ENCODE results near the gene MMP25. TPM values are rescaled to one million over a fixed set of nuclear protein-coding genes. Genes with fewer than 3 reads are reported as not detected.
A peak's percentile ranks its signal among the peaks of the same experiment; 100 is the strongest.

MMP25 gene
- total RNA-seq, 1 donor from 2014 or later = 0.13 TPM

DNA sequence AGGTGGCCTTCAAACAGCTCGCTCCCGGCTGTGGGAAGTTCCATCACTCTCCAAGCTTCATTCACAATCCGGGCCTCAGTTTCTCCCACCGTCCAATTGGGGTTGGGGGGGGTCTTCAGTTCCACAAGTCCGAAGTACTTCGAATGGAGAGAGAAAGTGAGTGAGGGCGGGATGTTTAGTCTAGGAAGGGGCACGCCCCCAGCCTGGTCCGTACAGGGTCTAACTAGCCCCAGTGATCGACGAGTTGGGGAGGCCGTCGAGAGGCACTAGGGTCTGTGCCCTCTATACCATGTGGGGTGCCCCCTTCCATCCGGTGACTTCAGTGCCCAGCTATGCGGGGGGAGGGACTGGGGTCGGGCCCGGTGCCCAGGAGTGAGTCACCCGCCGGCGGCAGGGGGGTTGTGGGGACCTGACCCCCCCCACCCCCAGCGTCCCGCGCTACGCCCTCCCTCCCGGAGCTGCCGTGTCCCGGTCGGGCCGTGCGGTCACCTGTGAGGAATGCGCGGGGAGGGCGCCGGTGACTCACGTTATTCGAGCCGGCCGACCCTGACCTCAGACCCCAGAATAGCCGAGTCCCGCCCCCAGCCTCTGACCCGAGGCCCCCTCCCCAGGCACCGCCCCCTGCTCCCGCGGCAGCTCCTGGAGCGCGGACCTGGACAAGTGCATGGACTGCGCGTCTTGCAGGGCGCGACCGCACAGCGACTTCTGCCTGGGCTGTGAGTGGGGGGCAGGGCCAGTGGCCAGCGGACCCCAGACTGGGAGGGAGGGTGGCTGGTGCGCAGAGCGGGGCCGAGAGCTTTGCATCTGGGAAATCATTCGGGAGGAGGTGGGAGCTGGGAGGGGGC lies 25.5 kb upstream of the MMP25 start:
- Mint-ChIP-seq H3K27ac (peak overlapping the region; percentile 99), H3K4me3 (peak overlapping the region; percentile 92), H3K36me3 (ENCODE audit: low read depth) (peaks cover 5% of the 10 kb centered on the region), H3K27me3 (peaks cover 6% of the 10 kb centered on the region), H3K9me3 (no peaks in the 10 kb centered on the region), H3K4me1 (peaks cover 49% of the 10 kb centered on the region)
- ChIA-PET POLR2A (interaction anchor here (0.6 to 3.9 kb wide), 10 partner anchors 7 to 1354 kb away, joined by 3 to 40 read pairs (median 5); partner anchors contain the start of genes FLYWCH2 and ZNF213), CTCF (interaction anchor here (1.1 to 2.4 kb wide), 4 partner anchors 8 to 37 kb away, joined by 3 to 12 read pairs (median 10); no protein-coding TSS in a partner anchor)
- DNase-seq (peak; percentile 38), ATAC-seq (ENCODE audit: low read depth) (no peak)
- intact Hi-C loops (cut with micrococcal nuclease) = loop anchor here (1.0 to 5.0 kb wide), 7 partner anchors 17 to 114 kb away; partner anchors contain the start of genes PAQR4 and ZSCAN10
- TF ChIP-seq, protein P1, sequence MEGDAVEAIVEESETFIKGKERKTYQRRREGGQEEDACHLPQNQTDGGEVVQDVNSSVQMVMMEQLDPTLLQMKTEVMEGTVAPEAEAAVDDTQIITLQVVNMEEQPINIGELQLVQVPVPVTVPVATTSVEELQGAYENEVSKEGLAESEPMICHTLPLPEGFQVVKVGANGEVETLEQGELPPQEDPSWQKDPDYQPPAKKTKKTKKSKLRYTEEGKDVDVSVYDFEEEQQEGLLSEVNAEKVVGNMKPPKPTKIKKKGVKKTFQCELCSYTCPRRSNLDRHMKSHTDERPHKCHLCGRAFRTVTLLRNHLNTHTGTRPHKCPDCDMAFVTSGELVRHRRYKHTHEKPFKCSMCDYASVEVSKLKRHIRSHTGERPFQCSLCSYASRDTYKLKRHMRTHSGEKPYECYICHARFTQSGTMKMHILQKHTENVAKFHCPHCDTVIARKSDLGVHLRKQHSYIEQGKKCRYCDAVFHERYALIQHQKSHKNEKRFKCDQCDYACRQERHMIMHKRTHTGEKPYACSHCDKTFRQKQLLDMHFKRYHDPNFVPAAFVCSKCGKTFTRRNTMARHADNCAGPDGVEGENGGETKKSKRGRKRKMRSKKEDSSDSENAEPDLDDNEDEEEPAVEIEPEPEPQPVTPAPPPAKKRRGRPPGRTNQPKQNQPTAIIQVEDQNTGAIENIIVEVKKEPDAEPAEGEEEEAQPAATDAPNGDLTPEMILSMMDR (IDR thresholded peaks at IDR 0.05) = no peak

DNA sequence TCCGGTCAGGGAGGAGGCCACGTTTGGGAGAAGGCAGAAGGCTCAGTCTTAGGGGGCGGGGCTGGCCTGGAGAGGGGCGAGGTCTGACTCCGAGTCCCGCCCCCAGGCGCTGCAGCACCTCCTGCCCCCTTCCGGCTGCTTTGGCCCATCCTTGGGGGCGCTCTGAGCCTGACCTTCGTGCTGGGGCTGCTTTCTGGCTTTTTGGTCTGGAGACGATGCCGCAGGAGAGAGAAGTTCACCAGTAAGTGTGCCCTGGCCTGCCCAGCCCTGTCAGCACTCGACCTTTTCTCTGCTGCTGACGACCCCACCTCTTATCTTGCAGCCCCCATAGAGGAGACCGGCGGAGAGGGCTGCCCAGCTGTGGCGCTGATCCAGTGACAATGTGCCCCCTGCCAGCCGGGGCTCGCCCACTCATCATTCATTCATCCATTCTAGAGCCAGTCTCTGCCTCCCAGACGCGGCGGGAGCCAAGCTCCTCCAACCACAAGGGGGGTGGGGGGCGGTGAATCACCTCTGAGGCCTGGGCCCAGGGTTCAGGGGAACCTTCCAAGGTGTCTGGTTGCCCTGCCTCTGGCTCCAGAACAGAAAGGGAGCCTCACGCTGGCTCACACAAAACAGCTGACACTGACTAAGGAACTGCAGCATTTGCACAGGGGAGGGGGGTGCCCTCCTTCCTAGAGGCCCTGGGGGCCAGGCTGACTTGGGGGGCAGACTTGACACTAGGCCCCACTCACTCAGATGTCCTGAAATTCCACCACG lies 24.7 kb upstream of the MMP25 start:
- peak; percentile 27 for ATAC-seq (ENCODE audit: low read depth)
- intact Hi-C loops (cut with micrococcal nuclease) = loop anchor here (2.0 to 5.0 kb wide), 5 partner anchors 39 to 114 kb away; partner anchors contain the start of genes PAQR4 and ZSCAN10

DNA sequence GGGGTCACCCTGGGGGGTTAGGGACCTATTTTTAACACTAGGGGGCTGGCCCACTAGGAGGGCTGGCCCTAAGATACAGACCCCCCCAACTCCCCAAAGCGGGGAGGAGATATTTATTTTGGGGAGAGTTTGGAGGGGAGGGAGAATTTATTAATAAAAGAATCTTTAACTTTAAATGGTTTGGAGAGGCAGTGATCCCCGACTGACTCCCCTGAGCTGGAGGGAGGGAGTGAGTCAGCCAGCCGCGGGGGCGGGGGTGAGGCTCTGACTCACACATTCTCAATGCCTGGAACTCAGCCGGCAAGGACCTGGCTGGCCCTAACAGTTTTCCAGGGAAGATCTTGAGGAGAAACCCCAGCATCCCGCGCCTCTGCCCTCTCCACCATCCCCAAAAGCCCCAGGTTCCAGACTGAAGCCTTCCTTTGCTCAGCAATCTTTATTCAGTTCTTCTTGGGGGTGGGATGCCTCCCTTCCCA lies 24.1 kb upstream of the MMP25 start:
- H3K36me3 Mint-ChIP-seq (ENCODE audit: low read depth) = peaks cover 19% of the 10 kb centered on the region
- POLR2A ChIA-PET = interaction anchor here (0.6 to 3.9 kb wide), 5 partner anchors 9 to 113 kb away, joined by 3 to 40 read pairs (median 8); partner anchors contain the start of gene ZNF213
- no peaks in the 10 kb centered on the region for H3K9me3 Mint-ChIP-seq
- no peaks in the 10 kb centered on the region for H3K27me3 Mint-ChIP-seq
- TF ChIP-seq, protein P1 (IDR thresholded peaks at IDR 0.05) = no peak
- H3K27ac Mint-ChIP-seq = peak overlapping the region; percentile 99
- intact Hi-C loops (cut with micrococcal nuclease) = loop anchor here (5.0 kb wide), 3 partner anchors 75 to 115 kb away; partner anchors contain the start of gene ZSCAN10
- DNase-seq (peak; percentile 63), ATAC-seq (ENCODE audit: low read depth) (peak; percentile 18)
- peaks cover 49% of the 10 kb centered on the region for H3K4me1 Mint-ChIP-seq
- CTCF ChIA-PET = interaction anchor here (1.1 to 1.8 kb wide), 7 partner anchors 9 to 107 kb away, joined by 3 to 8 read pairs (median 5); no protein-coding TSS in a partner anchor
- H3K4me3 Mint-ChIP-seq = peak overlapping the region; percentile 92

More for the DNA sequence above, 24.7 kb upstream of the MMP25 start:
- Mint-ChIP-seq H3K27ac (peak overlapping the region; percentile 99), H3K4me1 (peaks cover 49% of the 10 kb centered on the region), H3K27me3 (peaks cover 4% of the 10 kb centered on the region), H3K4me3 (peak overlapping the region; percentile 92), H3K9me3 (no peaks in the 10 kb centered on the region), H3K36me3 (ENCODE audit: low read depth) (peaks cover 13% of the 10 kb centered on the region)
- ChIA-PET CTCF (interaction anchor here (1.1 to 2.1 kb wide), 7 partner anchors 10 to 108 kb away, joined by 3 to 11 read pairs (median 5); no protein-coding TSS in a partner anchor), POLR2A (interaction anchor here (0.6 to 3.9 kb wide), 5 partner anchors 10 to 1355 kb away, joined by 5 to 40 read pairs (median 8); no protein-coding TSS in a partner anchor)
- TF ChIP-seq, protein P1 (IDR thresholded peaks at IDR 0.05) = no peak
- peak; percentile 72 for DNase-seq

DNA sequence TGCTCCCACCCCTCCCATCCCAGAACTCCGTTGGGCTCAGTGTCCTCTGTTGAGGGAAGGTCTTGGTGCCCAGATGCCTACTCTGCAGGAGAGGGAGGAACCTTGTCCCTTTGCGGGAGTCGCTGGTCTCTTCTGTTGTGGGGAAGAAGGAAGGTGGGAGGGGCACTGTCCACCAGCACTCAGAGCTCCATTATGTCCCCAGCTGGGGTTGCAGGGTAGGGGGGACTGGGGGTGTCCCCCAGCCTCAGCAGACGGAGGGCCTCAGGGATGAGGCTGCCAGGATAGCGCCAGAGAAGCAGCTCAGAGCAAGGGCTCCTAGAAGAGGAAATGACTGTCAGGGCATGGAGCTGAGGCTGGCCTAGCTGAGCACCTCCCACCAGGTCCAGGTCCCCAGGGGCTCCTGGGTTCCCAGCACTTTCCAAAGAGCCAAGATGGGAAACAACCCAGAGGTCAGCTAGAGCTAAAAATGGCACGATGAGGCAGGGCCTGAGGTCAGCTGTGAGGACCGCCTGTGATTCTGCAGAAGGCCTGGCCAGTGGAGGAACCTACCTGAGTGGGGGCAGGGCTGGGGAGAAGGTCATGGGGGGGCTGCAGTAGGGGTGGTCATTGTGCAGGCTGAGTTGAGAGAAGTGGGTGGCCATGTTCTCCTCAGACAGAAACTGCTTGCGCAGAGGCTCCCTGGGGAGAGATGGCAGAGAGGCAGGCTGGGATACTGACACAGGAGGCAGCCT lies 23.5 kb upstream of the MMP25 start:
- peaks cover 49% of the 10 kb centered on the region for H3K4me1 Mint-ChIP-seq
- POLR2A ChIA-PET = interaction anchor here (0.6 to 3.9 kb wide), 7 partner anchors 8 to 112 kb away, joined by 3 to 40 read pairs (median 5); partner anchors contain the start of genes ZNF213 and ZSCAN10
- H3K27me3 Mint-ChIP-seq = no peaks in the 10 kb centered on the region
- ATAC-seq (ENCODE audit: low read depth) (no peak), DNase-seq (no peak)
- H3K36me3 Mint-ChIP-seq (ENCODE audit: low read depth) = peaks cover 21% of the 10 kb centered on the region
- peak overlapping the region; percentile 99 for H3K27ac Mint-ChIP-seq
- no peaks in the 10 kb centered on the region for H3K9me3 Mint-ChIP-seq
- CTCF ChIA-PET = interaction anchor here (0.6 to 1.8 kb wide), 7 partner anchors 9 to 107 kb away, joined by 3 to 8 read pairs (median 5); no protein-coding TSS in a partner anchor
- TF ChIP-seq, protein P1 (IDR thresholded peaks at IDR 0.05) = no peak
- intact Hi-C loops (cut with micrococcal nuclease) = loop anchor here (5.0 kb wide), 3 partner anchors 74 to 116 kb away; partner anchors contain the start of gene ZSCAN10
- peak overlapping the region; percentile 92 for H3K4me3 Mint-ChIP-seq
